VCaP (cell line): ENCODE data around the gene CEP72.

Source experiments
- H3K27ac ChIP-seq: fragments of 450-650 bp; 2 replicates; pipeline ENCODE4 v1.5.1; 2017
- TF ChIP-seq, protein P1 (sequence below): fragments of 450-650 bp; conservative IDR thresholded peaks from 2 replicates; pipeline ENCODE4 v1.5.1; 2017; ENCODE audit warnings: mild to moderate bottlenecking, moderate library complexity

Gene CEP72

GRCh38 chr5:612498-613424, 621 bp downstream of the CEP72 start:
- H3K27ac ChIP-seq, result peak overlapping the region; percentile 78

GRCh38 chr5:616484-617039, 4.4 kb downstream of the CEP72 start:
- H3K27ac ChIP-seq, result no peak overlapping the region; the same call in 1 of the 2 replicates

More at GRCh38 chr5:612498-613424, 621 bp downstream of the CEP72 start:
- TF ChIP-seq, protein P1, sequence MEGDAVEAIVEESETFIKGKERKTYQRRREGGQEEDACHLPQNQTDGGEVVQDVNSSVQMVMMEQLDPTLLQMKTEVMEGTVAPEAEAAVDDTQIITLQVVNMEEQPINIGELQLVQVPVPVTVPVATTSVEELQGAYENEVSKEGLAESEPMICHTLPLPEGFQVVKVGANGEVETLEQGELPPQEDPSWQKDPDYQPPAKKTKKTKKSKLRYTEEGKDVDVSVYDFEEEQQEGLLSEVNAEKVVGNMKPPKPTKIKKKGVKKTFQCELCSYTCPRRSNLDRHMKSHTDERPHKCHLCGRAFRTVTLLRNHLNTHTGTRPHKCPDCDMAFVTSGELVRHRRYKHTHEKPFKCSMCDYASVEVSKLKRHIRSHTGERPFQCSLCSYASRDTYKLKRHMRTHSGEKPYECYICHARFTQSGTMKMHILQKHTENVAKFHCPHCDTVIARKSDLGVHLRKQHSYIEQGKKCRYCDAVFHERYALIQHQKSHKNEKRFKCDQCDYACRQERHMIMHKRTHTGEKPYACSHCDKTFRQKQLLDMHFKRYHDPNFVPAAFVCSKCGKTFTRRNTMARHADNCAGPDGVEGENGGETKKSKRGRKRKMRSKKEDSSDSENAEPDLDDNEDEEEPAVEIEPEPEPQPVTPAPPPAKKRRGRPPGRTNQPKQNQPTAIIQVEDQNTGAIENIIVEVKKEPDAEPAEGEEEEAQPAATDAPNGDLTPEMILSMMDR, result no peak

DNA sequence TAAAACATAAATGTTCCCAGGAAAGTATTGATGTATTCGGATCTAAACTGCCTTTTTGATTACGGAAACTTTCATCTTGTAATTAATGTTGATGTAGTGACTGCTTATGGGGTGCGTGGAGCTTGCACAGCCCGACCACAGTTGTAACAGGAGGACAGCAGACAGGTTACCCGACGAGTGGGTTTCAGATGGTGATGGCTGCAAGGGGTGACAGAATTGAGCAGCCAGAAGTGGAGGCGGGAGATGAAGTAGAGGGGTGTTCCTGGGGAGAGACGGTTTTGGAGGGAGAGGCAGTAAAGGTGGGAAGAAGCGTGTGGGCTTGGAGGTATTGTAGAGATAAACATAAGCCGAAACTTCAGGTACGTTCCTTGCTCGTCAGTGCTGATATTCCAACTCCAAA, 5.8 kb downstream of the CEP72 start:
- TF ChIP-seq, protein P1, result no peak
- no peak overlapping the region for H3K27ac ChIP-seq

More at GRCh38 chr5:616484-617039, 4.4 kb downstream of the CEP72 start:
- TF ChIP-seq, protein P1, result peak; percentile 30

DNA sequence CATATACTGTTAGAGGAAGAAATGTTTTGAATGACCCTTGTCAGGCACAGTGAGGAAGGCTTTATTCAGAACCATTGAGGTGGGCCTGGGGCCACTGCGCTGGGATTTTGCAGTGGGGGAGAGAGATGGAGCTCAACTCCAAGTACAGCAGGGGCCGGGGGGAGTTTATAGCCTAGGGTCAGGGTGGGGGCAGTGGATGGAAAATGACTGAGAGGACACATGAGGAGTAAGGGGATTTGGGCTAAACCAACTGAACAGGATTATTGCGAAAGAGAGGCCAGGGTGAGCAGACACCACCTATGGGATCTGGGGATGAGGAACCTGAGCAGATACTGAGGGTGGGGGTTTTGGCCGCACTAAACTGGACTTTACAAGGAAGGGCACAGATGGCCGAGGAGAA, 6.3 kb downstream of the CEP72 start:
- TF ChIP-seq, protein P1, result no peak

DNA sequence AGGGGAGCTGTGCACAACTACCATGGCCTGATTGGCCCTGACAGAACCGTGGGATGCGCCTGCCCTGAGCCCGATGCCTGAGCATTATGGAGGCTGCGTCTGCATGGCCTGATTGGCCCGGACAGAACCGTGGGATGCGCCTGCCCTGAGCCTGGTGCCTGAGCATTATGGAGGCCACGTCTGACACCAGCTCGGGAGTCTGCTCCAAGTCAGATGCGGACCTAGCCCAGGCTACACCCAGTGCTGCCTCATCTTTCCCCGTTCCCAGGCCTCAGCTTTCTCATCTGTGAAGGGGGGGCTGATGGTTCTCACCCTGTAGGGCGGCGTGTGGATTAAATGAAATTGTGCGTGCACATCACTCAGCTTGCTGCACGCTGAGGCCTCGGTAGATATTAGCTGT, 7.3 kb downstream of the CEP72 start:
- H3K27ac ChIP-seq, result no peak overlapping the region
- TF ChIP-seq, protein P1, result no peak

More for the DNA sequence above, 6.3 kb downstream of the CEP72 start:
- no peak overlapping the region for H3K27ac ChIP-seq

- H3K27ac ChIP-seq, result no peak overlapping the region
- TF ChIP-seq, protein P1, result no peak
Observed at GRCh38 chr5:620152-620551, 8.0 kb downstream of the CEP72 start.

DNA sequence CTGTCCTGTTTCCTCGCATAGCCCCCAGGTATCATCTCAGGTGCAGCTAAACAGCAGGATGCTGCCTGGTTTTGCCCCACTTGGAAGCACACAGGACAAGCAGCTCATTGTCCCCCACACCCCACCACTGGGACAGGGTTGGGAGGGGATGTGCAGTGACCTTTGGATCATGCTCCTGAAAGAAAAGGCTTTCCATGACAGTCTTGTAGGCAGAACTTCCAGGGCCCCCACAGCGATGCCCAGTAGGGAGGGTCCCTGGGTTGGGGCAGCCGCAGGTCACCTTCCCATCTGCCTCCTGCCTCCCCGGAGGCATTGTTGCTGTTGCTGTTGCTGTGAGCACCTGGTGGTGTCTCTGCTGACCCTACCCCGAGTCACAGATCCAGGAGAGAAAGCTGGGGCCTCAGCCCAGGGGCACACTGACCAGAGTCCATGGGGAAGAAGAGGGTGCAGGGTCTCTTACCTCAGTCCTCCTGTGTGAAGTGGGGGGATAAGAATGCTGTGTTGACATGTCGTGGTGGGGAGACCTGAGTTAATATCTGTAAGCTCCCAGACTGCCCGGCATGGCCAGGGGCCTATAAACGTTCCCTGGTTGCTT, 8.5 kb downstream of the CEP72 start:
- H3K27ac ChIP-seq, result no peak overlapping the region
- TF ChIP-seq, protein P1, result no peak
